Inferior parietal cortex (tissue), 1 donor: Measurements from ENCODE around the gene ACOX3.
"Not testable (repeated sequence)": the region's sequence is repeated elsewhere in the genome, so short reads cannot be mapped to it uniquely, and the experiment has no call there.

ENCODE experiments used
- DNase-seq: peaks from one replicate; pipeline ENCODE4 v3.0.0-alpha.2; 2016; ENCODE audit errors: extremely low spot score

Gene ACOX3

DNA sequence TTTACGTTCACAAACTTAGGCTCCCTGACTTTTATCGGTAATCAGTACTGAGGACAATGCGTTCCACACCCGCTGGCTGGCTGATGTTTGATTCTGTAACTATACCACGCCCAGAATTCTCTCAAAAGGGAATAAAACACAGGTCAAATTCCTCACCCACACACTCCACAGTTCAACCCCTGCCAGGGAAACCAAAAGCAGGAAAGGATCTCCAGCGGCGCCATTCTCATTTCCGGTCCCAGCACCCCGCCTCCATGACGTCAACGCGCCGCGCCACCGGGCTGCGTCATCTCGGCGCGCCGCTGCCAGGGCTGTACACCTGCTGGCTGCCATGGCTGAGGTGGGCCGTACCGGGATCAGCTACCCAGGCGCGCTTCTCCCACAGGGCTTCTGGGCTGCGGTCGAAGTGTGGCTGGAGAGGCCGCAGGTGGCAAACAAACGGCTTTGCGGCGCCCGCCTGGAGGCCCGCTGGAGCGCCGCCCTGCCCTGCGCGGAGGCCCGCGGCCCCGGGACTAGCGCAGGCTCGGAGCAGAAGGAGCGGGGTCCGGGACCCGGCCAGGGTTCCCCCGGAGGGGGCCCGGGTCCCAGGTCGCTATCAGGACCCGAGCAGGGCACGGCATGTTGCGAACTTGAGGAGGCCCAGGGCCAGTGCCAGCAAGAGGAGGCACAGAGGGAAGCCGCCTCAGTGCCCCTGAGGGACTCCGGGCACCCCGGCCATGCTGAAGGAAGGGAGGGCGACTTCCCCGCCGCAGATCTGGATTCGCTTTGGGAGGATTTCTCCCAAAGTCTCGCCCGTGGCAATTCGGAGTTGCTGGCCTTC lies at the start of gene ACOX3, which contains the start of gene TRMT44:
Gene ACOX3, minus strand, starts transcription at position 232 of the 820 bp plus-strand sequence. CDS start 24,202 bp downstream, outside the sequence.
Gene TRMT44, plus strand, starts transcription at position 286 of the 820 bp plus-strand sequence. Its CDS starts 46 bp downstream, at position 332.
- peak; percentile 94 for DNase-seq

GRCh38 chr4:8488791-8489369 lies 48.4 kb upstream of the ACOX3 start:
- DNase-seq, result no peak

DNA sequence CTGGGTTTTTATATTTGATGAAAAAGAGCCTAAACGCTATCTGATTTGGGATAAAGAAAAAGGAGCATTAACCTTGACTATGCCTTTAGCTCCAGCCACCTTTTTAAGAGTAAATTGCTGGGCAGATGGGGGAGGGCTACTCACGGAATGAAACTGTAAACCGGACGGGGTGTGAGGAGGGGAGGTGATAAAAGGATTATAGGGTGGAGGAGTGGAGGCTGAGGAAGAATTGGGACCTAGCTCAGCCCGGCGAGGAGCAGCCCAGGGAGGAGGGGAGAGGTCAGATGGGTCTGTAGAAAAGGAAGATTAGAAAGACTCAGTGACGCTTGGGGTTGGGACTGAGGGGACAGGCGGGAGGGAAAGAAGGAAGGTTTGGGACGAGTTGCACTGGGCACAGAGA lies 46.1 kb upstream of the ACOX3 start:
- not testable (repeated sequence) for DNase-seq

- DNase-seq, result no peak
Observed at GRCh38 chr4:8480221-8480620, 39.7 kb upstream of the ACOX3 start.

GRCh38 chr4:8478801-8479744 lies 38.5 kb upstream of the ACOX3 start:
- no peak for DNase-seq

- DNase-seq, result no peak
Observed at GRCh38 chr4:8478371-8478770, 37.8 kb upstream of the ACOX3 start.

GRCh38 chr4:8477676-8478075 lies 37.2 kb upstream of the ACOX3 start:
- no peak for DNase-seq

GRCh38 chr4:8477095-8477635 lies 36.6 kb upstream of the ACOX3 start:
- no peak for DNase-seq

DNA sequence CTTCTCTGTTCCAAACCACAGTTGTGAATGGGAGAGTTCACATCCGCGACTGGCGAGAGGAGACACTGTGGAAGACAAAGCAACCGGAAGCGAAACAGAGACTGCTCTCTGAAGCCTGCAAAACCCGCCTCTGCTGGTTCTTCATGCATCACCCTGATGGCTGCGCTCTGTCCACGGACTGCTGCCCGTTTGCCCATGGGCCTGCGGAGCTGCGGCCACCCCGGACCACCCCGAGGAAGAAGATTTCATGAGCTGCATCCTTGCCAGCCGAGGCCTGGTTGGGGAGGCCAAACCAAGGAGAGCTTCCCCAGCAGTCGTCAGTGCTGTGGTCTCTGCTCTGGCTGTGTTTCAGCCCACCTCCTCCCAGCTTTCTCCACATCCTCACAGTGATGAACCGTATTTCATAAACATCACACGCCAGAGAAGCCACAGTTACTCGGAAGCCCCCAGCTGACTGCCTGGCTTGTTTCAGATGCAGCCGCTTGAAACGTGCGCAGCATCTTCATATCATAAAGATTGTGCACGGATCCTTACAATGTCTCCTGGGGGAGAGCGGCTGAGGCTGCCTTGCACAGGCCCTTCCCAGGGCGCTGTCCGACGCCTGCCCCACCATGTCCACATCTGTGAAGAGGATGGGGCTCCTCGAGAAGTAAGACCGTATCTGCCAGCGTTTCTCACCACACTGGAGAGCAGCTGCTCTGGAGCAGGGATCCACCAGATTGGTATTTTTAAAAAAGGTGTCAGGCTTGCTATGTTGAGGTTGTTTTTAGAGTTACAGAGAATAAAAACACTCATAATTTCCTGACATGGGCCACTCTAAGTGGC lies 35.4 kb upstream of the ACOX3 start:
- no peak for DNase-seq

DNA sequence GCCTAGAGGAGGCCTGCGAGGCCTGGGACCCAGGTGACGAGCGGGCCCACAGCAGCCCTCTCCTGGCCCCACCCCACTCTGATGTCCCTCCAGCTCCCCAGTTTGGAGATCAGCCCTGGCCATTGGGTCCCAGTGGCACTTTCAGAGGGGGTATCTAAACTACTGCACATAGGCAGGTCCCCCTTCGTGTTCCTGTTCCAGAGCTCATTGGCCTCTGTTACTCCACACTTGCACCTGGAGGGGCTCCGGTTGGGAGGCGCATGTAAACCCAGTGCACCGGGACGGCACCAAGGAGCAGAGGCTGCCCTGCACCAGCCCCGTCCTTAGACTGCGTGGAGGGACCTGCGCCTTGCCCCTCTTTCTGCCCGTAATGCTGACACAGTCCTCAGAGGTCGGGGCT lies 34.3 kb upstream of the ACOX3 start:
- DNase-seq, result no peak

- DNase-seq, result no peak
Observed at GRCh38 chr4:8473920-8474590, 33.5 kb upstream of the ACOX3 start.

DNA sequence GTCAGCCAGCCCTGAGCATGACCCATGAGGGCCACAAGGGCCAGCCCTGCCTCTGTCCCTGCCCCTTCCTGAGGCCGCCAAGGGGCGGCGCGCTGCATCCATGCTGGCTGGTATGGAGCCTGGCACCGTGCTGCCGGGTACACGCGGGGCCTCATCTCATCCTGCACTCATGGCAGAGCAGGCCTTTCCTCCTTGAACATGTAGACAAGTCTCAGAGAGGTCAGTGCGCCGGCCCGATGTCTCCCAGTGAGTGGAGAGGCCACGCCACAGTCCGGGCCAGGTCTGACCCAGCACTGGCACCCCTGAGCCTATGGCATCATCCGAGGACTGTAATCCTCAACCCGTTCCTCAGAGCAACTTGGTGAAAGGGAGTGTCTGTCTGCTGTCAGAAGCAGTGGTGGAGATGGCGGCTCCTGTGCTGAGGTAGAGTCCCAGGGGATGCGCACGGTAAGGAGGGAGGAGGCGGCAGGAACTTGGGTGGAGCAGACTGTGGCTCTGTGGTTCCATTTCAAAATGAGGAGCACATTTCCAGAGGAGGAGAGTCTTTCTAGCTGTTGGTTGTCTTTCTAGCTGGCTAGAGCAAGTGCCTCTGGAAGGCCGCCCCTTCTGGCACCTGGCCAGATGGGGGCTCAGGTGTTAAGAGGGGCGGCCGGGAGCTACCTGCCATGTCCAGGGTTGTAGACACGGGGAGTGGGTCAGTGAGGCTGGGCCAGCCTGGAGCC lies 32.8 kb upstream of the ACOX3 start:
- DNase-seq, result no peak

GRCh38 chr4:8472689-8473197 lies 32.2 kb upstream of the ACOX3 start:
- no peak for DNase-seq

GRCh38 chr4:8472158-8472688 lies 31.7 kb upstream of the ACOX3 start:
- no peak for DNase-seq

DNA sequence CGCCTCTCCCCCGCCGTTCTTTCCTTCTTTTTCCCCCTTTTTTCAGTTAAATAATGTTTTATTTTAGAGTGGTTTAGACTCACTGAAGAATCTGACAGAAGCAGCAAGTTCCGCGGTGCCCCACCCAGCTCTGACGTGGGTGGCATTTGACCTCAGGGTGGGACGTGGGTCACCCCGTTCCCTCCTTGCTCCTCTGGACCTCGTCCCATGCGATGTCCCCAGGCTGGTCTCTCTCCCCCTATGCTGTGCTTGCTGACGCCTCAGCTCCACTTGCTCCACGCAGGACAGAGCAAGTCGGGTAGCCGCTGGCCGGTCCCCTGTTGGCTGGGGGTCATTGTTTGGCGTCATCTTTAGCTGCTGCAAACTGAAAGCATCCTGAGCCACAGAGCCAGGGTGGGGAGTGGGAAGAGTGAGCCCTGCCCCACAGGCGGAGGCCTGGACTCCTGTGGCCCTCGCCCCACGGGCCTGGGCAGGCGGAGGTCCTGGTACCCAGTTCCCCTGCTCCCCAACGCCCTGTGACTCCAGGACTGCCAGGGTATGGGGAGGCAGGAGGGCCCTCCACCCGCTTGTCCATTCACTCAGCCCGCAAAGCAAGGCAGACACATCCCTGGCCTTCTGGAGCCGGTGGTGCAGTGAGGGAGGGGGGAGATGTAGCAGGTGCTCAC lies 30.8 kb upstream of the ACOX3 start:
- no peak for DNase-seq

GRCh38 chr4:8470451-8471024 lies 30.0 kb upstream of the ACOX3 start:
- no peak for DNase-seq

DNA sequence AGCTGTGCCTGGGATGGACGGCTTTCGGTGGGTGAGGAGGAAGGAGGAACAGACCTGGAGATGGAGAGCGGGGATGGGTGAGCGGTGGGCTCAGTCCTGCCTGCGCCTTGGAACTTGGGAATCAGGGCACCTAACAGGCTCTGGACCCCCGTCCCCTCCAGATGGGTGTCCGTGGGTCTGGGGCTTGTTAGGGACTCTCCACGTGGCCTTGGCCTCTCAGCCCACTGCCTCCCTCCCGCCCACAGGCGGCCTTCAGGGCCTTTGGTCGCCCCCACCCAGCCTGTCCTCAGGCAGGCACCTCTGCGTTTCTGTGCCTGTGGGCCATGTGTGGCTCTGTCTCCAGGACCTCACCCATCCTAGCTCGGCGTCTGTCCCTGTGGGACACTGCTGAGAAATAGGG lies 29.0 kb upstream of the ACOX3 start:
- DNase-seq, result no peak
